Osteoblast (primary cell): ENCODE data around the gene FNBP1L. TPM values are rescaled to one million over a fixed set of nuclear protein-coding genes. Genes with fewer than 3 reads are reported as not detected.
A peak's percentile ranks its signal among the peaks of the same experiment; 100 is the strongest.

ENCODE experiments used
- DNase-seq: peaks from one replicate; pipeline ENCODE4 v3.0.0; 2011; ENCODE audit warnings: low spot score, mixed read lengths; ENCODE audit not compliant: insufficient read length; ENCODE audit errors: missing footprints
- H2AFZ ChIP-seq: 2 replicates; pipeline ENCODE4 v1.6.0; 2011; ENCODE audit warnings: mild to moderate bottlenecking, low read length
- H3K27ac ChIP-seq: 2 replicates; pipeline ENCODE4 v1.5.1; 2011; ENCODE audit warnings: mild to moderate bottlenecking, low read depth, low read length, moderate library complexity
- H3K27me3 ChIP-seq: 2 replicates; pipeline ENCODE4 v1.6.0; 2012; ENCODE audit warnings: mild to moderate bottlenecking, control low read depth, inconsistent platforms, low read length, moderate library complexity; ENCODE audit not compliant: insufficient read depth
- H3K36me3 ChIP-seq: 2 replicates; pipeline ENCODE4 v1.5.1; 2011; ENCODE audit warnings: mild to moderate bottlenecking, low read length, control low read depth, moderate library complexity; ENCODE audit not compliant: insufficient read depth
- H3K4me1 ChIP-seq: 2 replicates; pipeline ENCODE4 v1.5.1; 2011; ENCODE audit warnings: mild to moderate bottlenecking, low read length, control low read depth, moderate library complexity; ENCODE audit not compliant: insufficient read depth
- H3K4me2 ChIP-seq: 2 replicates; pipeline ENCODE4 v1.6.0; 2011; ENCODE audit warnings: mild to moderate bottlenecking, low read length; ENCODE audit not compliant: insufficient read depth
- H3K4me3 ChIP-seq: fragments of 200-600 bp; sonication (generic); 3 replicates; pipeline ENCODE4 v1.5.1; 2012; ENCODE audit warnings: mild to moderate bottlenecking, low read length, inconsistent platforms; ENCODE audit not compliant: insufficient read depth
- H3K79me2 ChIP-seq: 2 replicates; pipeline ENCODE4 v1.6.0; 2012; ENCODE audit warnings: mild to moderate bottlenecking, low read length, control low read depth, inconsistent platforms; ENCODE audit not compliant: insufficient read depth
- H3K9me3 ChIP-seq: 2 replicates; pipeline ENCODE4 v1.5.1; 2011; ENCODE audit warnings: low read depth, low read length, control low read depth
- H4K20me1 ChIP-seq: 2 replicates; pipeline ENCODE4 v1.6.0; 2012; ENCODE audit warnings: mild to moderate bottlenecking, low read length, control low read depth; ENCODE audit not compliant: insufficient read depth
- total RNA-seq: library from RNA; depleted of rRNA; stranded (reverse); fragments of >200 nt; gene quantifications from 2 replicates; pipeline ENCODE4 v1.2.3, GENCODE V29; 2012
- TF ChIP-seq, protein P1 (sequence below): IDR thresholded peaks from 2 replicates; pipeline ENCODE4 v1.5.1; 2011; ENCODE audit warnings: mild to moderate bottlenecking, low read depth, low read length, moderate library complexity; ENCODE audit errors: extremely low read depth

The FNBP1L gene
- total RNA-seq, 1 donor: 8.7 TPM

DNA sequence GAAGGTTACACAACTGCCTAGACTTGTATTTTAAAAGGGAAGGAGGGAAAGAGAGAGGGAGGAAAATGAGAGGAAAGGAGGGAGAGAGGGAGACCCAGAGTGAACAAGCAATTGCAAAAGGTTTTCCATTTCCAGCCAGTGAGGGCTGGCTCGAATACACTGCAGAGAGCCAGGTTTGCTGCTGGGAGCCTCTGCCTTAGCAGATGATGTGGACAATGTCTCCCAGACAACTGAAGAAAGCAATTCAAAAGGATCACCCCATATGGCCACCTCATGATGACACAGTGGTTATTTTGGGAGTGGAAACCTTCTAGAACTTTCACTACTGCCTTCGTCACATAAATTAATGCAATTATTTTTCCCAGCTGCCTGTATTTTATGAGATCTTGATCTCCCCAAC, 147.3 kb downstream of the FNBP1L start:
- H3K4me1 ChIP-seq: peaks cover 26% of the 10 kb centered on the region
- no peaks in the 10 kb centered on the region for H3K9me3 ChIP-seq
- peak overlapping the region; percentile 75 for H3K27ac ChIP-seq
- peaks cover 13% of the 10 kb centered on the region for H3K36me3 ChIP-seq
- no peaks in the 10 kb centered on the region for H3K27me3 ChIP-seq
- no peak overlapping the region for H2AFZ ChIP-seq
- H3K4me2 ChIP-seq: peak overlapping the region; percentile 3
- peak; percentile 76 for DNase-seq
- peaks cover 96% of the 10 kb centered on the region for H3K79me2 ChIP-seq
- TF ChIP-seq, protein P1, sequence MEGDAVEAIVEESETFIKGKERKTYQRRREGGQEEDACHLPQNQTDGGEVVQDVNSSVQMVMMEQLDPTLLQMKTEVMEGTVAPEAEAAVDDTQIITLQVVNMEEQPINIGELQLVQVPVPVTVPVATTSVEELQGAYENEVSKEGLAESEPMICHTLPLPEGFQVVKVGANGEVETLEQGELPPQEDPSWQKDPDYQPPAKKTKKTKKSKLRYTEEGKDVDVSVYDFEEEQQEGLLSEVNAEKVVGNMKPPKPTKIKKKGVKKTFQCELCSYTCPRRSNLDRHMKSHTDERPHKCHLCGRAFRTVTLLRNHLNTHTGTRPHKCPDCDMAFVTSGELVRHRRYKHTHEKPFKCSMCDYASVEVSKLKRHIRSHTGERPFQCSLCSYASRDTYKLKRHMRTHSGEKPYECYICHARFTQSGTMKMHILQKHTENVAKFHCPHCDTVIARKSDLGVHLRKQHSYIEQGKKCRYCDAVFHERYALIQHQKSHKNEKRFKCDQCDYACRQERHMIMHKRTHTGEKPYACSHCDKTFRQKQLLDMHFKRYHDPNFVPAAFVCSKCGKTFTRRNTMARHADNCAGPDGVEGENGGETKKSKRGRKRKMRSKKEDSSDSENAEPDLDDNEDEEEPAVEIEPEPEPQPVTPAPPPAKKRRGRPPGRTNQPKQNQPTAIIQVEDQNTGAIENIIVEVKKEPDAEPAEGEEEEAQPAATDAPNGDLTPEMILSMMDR: no peak
- peaks cover 52% of the 10 kb centered on the region for H4K20me1 ChIP-seq
- no peak overlapping the region for H3K4me3 ChIP-seq

DNA sequence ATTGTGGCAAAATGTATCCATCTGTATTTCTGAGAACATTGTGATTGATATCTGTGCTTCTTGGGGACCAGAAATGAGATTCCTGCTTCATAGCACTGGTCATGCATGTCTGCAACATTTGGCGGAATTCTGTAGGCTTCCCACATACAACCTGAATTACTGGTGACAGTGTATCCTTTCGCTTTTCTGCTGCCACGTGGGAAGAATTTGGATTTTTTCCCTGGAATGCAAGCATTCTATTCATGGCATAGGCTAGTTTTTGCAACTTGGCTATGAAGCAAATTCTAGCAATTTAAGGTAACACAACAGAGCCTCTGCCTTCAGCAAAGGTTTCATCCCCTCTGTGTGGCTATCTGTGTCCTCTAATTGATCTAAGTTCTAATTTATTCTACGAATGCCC, 147.8 kb downstream of the FNBP1L start:
- H3K9me3 ChIP-seq: no peaks in the 10 kb centered on the region
- H3K79me2 ChIP-seq: peaks cover 96% of the 10 kb centered on the region
- H3K4me3 ChIP-seq: no peak overlapping the region
- H3K27ac ChIP-seq: peak overlapping the region; percentile 75
- TF ChIP-seq, protein P1: no peak
- peak overlapping the region; percentile 3 for H3K4me2 ChIP-seq
- no peaks in the 10 kb centered on the region for H3K27me3 ChIP-seq
- peaks cover 26% of the 10 kb centered on the region for H3K4me1 ChIP-seq
- H3K36me3 ChIP-seq: peaks cover 8% of the 10 kb centered on the region
- H4K20me1 ChIP-seq: peaks cover 57% of the 10 kb centered on the region
- DNase-seq: peak; percentile 31
- no peak overlapping the region for H2AFZ ChIP-seq

DNA sequence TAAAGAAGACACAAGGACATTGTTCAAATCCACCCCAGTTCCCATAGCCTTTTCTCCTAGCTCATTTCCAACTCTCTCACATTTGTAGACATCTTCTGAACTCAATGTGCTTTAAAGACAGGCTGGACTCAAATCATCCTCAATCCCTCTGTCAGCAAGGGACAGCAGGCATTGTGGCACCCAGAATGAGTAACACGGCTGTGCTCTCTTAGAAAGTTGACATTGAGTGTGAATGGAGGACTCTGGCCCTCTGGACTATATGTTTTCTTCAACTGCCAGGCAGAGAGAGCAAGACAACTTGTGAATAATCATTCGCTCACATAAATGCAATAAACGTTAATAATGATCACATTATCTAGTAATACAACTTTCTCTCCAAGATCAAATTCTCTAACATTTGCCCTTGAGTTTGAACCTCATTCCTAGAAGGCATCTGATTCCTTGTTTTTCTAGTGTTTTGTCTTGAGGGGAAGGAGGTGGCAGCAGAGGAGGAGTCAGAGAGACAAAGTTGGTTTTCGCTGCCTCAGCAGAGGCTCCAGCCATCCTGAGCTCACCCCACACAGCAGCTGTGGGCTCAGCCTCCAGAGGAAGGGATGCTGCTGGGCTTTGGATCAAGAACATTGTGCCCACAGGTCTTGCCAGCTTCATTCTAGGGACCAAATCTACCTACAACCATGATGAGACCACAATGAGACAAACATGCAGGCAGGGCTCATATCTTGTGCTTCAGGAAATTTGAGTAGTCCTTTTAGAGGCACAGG, 148.6 kb downstream of the FNBP1L start:
- Histone ChIP-seq H3K4me2 (no peak overlapping the region), H3K4me1 (peaks cover 26% of the 10 kb centered on the region), H2AFZ (no peak overlapping the region), H3K36me3 (peaks cover 6% of the 10 kb centered on the region), H3K79me2 (peaks cover 100% of the 10 kb centered on the region), H3K9me3 (no peaks in the 10 kb centered on the region), H4K20me1 (peaks cover 63% of the 10 kb centered on the region), H3K4me3 (no peak overlapping the region), H3K27ac (peak overlapping the region; percentile 75), H3K27me3 (no peaks in the 10 kb centered on the region)
- DNase-seq: no peak
- TF ChIP-seq, protein P1: no peak

DNA sequence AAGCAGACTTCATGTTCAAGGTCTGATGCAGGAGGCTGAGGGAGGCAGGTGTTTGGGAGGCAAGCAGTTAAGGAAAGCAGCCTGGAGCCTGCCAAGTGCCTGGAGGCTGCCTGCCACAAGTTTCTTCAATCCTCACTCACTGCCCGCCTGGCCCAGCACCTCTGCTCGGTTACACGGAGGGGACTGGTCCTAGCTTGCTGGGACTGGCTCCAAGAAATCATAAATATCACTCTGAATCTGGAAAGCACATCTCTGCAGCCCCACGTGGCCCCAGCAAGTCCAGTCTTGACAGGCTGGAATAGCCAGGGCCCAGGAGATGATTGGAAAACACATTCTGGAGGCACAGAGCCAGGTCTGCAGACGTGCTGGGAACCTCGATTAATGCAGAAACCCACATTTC, 149.8 kb downstream of the FNBP1L start:
- no peak for DNase-seq
- Histone ChIP-seq H3K79me2 (peaks cover 100% of the 10 kb centered on the region), H3K9me3 (no peaks in the 10 kb centered on the region), H3K4me3 (no peak overlapping the region), H2AFZ (no peak overlapping the region), H4K20me1 (peaks cover 62% of the 10 kb centered on the region), H3K4me1 (peaks cover 26% of the 10 kb centered on the region), H3K27me3 (no peaks in the 10 kb centered on the region), H3K36me3 (peaks cover 3% of the 10 kb centered on the region), H3K27ac (no peak overlapping the region), H3K4me2 (no peak overlapping the region)
- TF ChIP-seq, protein P1: no peak
